Measurements from ENCODE around the gene GCLM.
A peak's percentile ranks its signal among the peaks of the same experiment; 100 is the strongest.

The GCLM gene

GRCh38 chr1:93846206-93846991 lies 62.8 kb downstream of the GCLM start:
- DNase-seq (ENCODE audit: low read depth in 2 of 2), result peak; percentile 61 to 66

- no peak for DNase-seq (ENCODE audit: low read depth in 2 of 2)
Observed at GRCh38 chr1:93845538-93846205, 63.6 kb downstream of the GCLM start.

- no peak for DNase-seq (ENCODE audit: low read depth in 2 of 2)
Observed at GRCh38 chr1:93844262-93845045, 64.8 kb downstream of the GCLM start.

GRCh38 chr1:93842750-93843500 lies 66.3 kb downstream of the GCLM start:
- no peak for DNase-seq (ENCODE audit: low read depth in 2 of 2)

GRCh38 chr1:93841771-93842170 lies 67.5 kb downstream of the GCLM start:
- no peak for DNase-seq (ENCODE audit: low read depth in 2 of 2)

- DNase-seq (ENCODE audit: low read depth in 2 of 2), result no peak
Observed at GRCh38 chr1:93840956-93841482, 68.2 kb downstream of the GCLM start.

- no peak for DNase-seq (ENCODE audit: low read depth in 2 of 2)
Observed at GRCh38 chr1:93839753-93840152, 69.5 kb downstream of the GCLM start.

- DNase-seq (ENCODE audit: low read depth in 2 of 2), result no peak
Observed at GRCh38 chr1:93839307-93839706, 69.9 kb downstream of the GCLM start.

GRCh38 chr1:93837961-93838360 lies 71.3 kb downstream of the GCLM start:
- no peak for DNase-seq (ENCODE audit: low read depth in 2 of 2)

All from stimulated activated CD4-positive, alpha-beta T cell treated with anti-CD3 and anti-CD28 coated beads, Interleukin-1b, Interleukin-23, amount 100 ng/mL, for 1 hour (primary cell).